ENCODE measurements around the gene CHST3.

GRCh38 chr10:71995887-71996575 is 31.8 kb downstream of the CHST3 start:
- TF ChIP-seq POLR2A (IDR thresholded peaks at IDR 0.05) (no peak), CTCF (IDR thresholded peaks at IDR 0.05) (no peak)

Measured in sigmoid colon (tissue), 3 donors.